SK-N-SH treated with all-trans-retinoic acid at 6 μM for 48 hours (cell line): ENCODE measurements around the gene YWHAE.

ENCODE experiments used
- ARNTL ChIP-seq: fragments of 450-650 bp; formaldehyde crosslinking; IDR thresholded peaks from 2 replicates; pipeline ENCODE4 v1.5.0; 2020; ENCODE audit warnings: low read depth, mild to moderate bottlenecking, moderate library complexity, borderline replicate concordance
- ESRRG ChIP-seq: fragments of 250-450 bp; sonication (Bioruptor Pico); IDR thresholded peaks from 2 replicates; pipeline ENCODE4 v1.6.1; 2021; ENCODE audit warnings: mild to moderate bottlenecking
- PPARA ChIP-seq: fragments of 250-450 bp; sonication (Bioruptor Pico); IDR thresholded peaks from 2 replicates; pipeline ENCODE4 v1.5.0; 2020; ENCODE audit warnings: mild to moderate bottlenecking, borderline replicate concordance
- TCF4 ChIP-seq: fragments of 250-450 bp; sonication (Bioruptor Pico); IDR thresholded peaks from 2 replicates; pipeline ENCODE4 v1.8.0; 2021; ENCODE audit warnings: mild to moderate bottlenecking, moderate library complexity, borderline replicate concordance
- ZNF8 ChIP-seq: fragments of 450-650 bp; formaldehyde crosslinking; IDR thresholded peaks from 2 replicates; pipeline ENCODE4 v1.5.0; 2020; ENCODE audit warnings: mild to moderate bottlenecking, moderate library complexity
- TF ChIP-seq, protein P1 (sequence below): fragments of 250-450 bp; sonication (Bioruptor Pico); IDR thresholded peaks from 2 replicates; pipeline ENCODE4 v1.8.0; 2020; ENCODE audit warnings: mild to moderate bottlenecking, moderate library complexity, borderline replicate concordance
- TF ChIP-seq, protein P2 (sequence below): fragments of 250-450 bp; sonication (Bioruptor Pico); IDR thresholded peaks from 2 replicates; pipeline ENCODE4 v1.5.1; 2020; ENCODE audit warnings: low read depth, mild to moderate bottlenecking, moderate library complexity

DNA sequence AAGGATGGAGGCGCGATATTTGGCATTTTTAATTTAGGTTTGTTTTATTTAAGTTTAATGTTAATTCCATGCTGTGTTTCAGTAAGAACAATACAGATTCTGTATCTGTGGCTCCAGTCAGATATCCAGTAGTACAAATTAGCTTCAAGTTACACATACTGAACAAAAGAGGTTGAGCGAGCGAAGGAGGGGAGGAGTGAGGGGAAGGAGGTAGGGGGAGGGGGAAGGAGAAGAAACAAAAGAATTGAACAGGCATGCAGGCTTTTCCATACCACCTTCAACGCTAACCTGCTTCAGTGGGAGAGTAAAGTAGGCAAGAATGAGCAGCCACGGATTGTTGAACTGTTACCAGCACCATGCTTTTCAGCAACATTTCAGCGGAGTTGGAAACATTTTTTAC lies 55.5 kb downstream of the YWHAE start:
- TF ChIP-seq ESRRG (CRISPR knock-in tag) (no peak), ZNF8 (CRISPR knock-in tag) (no peak), PPARA (CRISPR knock-in tag) (no peak), ARNTL (no peak), TCF4 (CRISPR knock-in tag) (no peak)
- TF ChIP-seq, protein P1, sequence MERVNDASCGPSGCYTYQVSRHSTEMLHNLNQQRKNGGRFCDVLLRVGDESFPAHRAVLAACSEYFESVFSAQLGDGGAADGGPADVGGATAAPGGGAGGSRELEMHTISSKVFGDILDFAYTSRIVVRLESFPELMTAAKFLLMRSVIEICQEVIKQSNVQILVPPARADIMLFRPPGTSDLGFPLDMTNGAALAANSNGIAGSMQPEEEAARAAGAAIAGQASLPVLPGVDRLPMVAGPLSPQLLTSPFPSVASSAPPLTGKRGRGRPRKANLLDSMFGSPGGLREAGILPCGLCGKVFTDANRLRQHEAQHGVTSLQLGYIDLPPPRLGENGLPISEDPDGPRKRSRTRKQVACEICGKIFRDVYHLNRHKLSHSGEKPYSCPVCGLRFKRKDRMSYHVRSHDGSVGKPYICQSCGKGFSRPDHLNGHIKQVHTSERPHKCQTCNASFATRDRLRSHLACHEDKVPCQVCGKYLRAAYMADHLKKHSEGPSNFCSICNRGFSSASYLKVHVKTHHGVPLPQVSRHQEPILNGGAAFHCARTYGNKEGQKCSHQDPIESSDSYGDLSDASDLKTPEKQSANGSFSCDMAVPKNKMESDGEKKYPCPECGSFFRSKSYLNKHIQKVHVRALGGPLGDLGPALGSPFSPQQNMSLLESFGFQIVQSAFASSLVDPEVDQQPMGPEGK (CRISPR knock-in tag), result no peak
- TF ChIP-seq, protein P2, sequence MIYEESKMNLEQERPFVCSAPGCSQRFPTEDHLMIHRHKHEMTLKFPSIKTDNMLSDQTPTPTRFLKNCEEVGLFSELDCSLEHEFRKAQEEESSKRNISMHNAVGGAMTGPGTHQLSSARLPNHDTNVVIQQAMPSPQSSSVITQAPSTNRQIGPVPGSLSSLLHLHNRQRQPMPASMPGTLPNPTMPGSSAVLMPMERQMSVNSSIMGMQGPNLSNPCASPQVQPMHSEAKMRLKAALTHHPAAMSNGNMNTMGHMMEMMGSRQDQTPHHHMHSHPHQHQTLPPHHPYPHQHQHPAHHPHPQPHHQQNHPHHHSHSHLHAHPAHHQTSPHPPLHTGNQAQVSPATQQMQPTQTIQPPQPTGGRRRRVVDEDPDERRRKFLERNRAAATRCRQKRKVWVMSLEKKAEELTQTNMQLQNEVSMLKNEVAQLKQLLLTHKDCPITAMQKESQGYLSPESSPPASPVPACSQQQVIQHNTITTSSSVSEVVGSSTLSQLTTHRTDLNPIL (CRISPR knock-in tag), result no peak
